GM10248 (cell line): ENCODE results near the gene RNF138.

Experiments
- CTCF ChIA-PET: fragments of 300-600 bp; sonication (Branson Sonifier 250); formaldehyde crosslinking; extraction: SDS; loops from one replicate; lab custom pipeline; 2021; ENCODE audit warnings: antibody characterized with exemption; lab: Yijun Ruan, JAX
- POLR2A ChIA-PET: fragments of 350-650 bp; sonication (Branson Sonifier 250); formaldehyde crosslinking; extraction: SDS; loops from one replicate; lab custom pipeline; 2020; ENCODE audit warnings: antibody characterized with exemption; lab: Yijun Ruan, JAX
- DNase-seq: peaks from one replicate; pipeline ENCODE4 v3.0.0; 2012; ENCODE audit errors: extremely low spot score
- CTCF ChIP-seq: IDR thresholded peaks from 2 replicates; pipeline ENCODE4 v1.5.1; 2012; ENCODE audit warnings: mild to moderate bottlenecking, low read depth; ENCODE audit errors: extremely low read depth, missing control alignments, control extremely low read depth

RNF138 gene

GRCh38 chr18:32138332-32138982, 46.8 kb downstream of the RNF138 start:
- ChIA-PET CTCF (interaction anchor here (1.5 kb wide), 1 partner anchor 19 kb away, joined by 7 read pairs; no protein-coding TSS in a partner anchor), POLR2A (no interaction called here)
- DNase-seq = no peak
- TF ChIP-seq CTCF = no peak

GRCh38 chr18:32139835-32140283, 48.2 kb downstream of the RNF138 start:
- no peak for TF ChIP-seq CTCF
- ChIA-PET POLR2A (no interaction called here), CTCF (interaction anchor here (0.8 to 1.5 kb wide), 3 partner anchors 9 to 18 kb away, joined by 3 to 7 read pairs (median 3); no protein-coding TSS in a partner anchor)
- no peak for DNase-seq

- no peak for DNase-seq
- CTCF ChIA-PET = interaction anchor here (1.1 kb wide), 1 partner anchor 10 kb away, joined by 3 read pairs; no protein-coding TSS in a partner anchor
- POLR2A ChIA-PET = no interaction called here
- no peak for TF ChIP-seq CTCF
Observed at GRCh38 chr18:32148185-32148870, 56.7 kb downstream of the RNF138 start.

- TF ChIP-seq CTCF = no peak
- POLR2A ChIA-PET = no interaction called here
- CTCF ChIA-PET = interaction anchor here (0.9 to 1.3 kb wide), 2 partner anchors 119 to 396 kb away, joined by 3 to 5 read pairs; no protein-coding TSS in a partner anchor
- DNase-seq = peak; percentile 33
Observed at GRCh38 chr18:32152705-32153448, 61.2 kb downstream of the RNF138 start.

- POLR2A ChIA-PET = no interaction called here
- no peak for DNase-seq
- no peak for TF ChIP-seq CTCF
- CTCF ChIA-PET = interaction anchor here (1.0 to 10.2 kb wide), 14 partner anchors 11 to 402 kb away, joined by 3 to 98 read pairs (median 6); no protein-coding TSS in a partner anchor
Observed at GRCh38 chr18:32156855-32157254, 65.2 kb downstream of the RNF138 start.

- no peak for DNase-seq
- CTCF ChIA-PET = interaction anchor here (0.7 to 10.2 kb wide), 36 partner anchors 10 to 658 kb away, joined by 3 to 98 read pairs (median 4); partner anchors contain the start of gene GAREM1
- POLR2A ChIA-PET = no interaction called here
- no peak for TF ChIP-seq CTCF
Observed at GRCh38 chr18:32157580-32157979, 65.9 kb downstream of the RNF138 start.
